Breast epithelium (tissue), 4 donors: ENCODE measurements around the gene MST1R. TPM values are rescaled to one million over a fixed set of nuclear protein-coding genes. Genes with fewer than 3 reads are reported as not detected.
A peak's percentile ranks its signal among the peaks of the same experiment; 100 is the strongest.
"Not testable (repeated sequence)": the region's sequence is repeated elsewhere in the genome, so short reads cannot be mapped to it uniquely, and the experiment has no call there.

Experiments
- DNase-seq, 2 donors: peaks; one replicate each; pipeline ENCODE4 v3.0.0-alpha.2; 2019; ENCODE audit warnings: low spot score in 2 of 2
- H3K27ac ChIP-seq, 2 donors: fragments of 200-600 bp; sonication (generic) in 1 of 2; one replicate each; pipeline ENCODE4 v1.5.1; 2016 to 2019; ENCODE audit warnings: mild to moderate bottlenecking in 1 of 2
- H3K27me3 ChIP-seq, 2 donors: fragments of 200-600 bp; sonication (generic) in 1 of 2; one replicate each; pipeline versions ENCODE4 v1.5.1 to v1.6.0; 2017 to 2019; ENCODE audit warnings: control low read depth in 1 of 2, mild to moderate bottlenecking in 1 of 2
- H3K36me3 ChIP-seq: fragments of 200-600 bp; one replicate; pipeline ENCODE4 v1.5.1; 2019
- H3K4me1 ChIP-seq, 2 donors: fragments of 200-600 bp; sonication (generic); one replicate each; pipeline ENCODE4 v1.5.1; 2016 to 2019; ENCODE audit warnings: control low read depth in 1 of 2
- H3K4me3 ChIP-seq, 3 donors: fragments of 200-600 bp; sonication (generic); 1 replicate in 2 of 3; 2 replicates in 1 of 3; pipeline ENCODE4 v1.5.1; 2016 to 2019; ENCODE audit warnings: mild to moderate bottlenecking in 3 of 3, moderate library complexity in 2 of 3
- H3K9me3 ChIP-seq, 2 donors: fragments of 200-600 bp; sonication (generic) in 1 of 2; one replicate each; pipeline ENCODE4 v1.5.1; 2016 to 2019; ENCODE audit warnings: control low read depth in 1 of 2
- POLR2A ChIP-seq: fragments of 450-650 bp; IDR thresholded peaks from one replicate; pipeline ENCODE4 v1.6.1; 2016; ENCODE audit warnings: antibody characterized with exemption, mild to moderate bottlenecking, moderate library complexity
- POLR2AphosphoS5 ChIP-seq, 3 donors: sonication (generic); formaldehyde crosslinking; IDR thresholded peaks; one replicate each; pipeline ENCODE4 v1.6.1; 2017; ENCODE audit warnings: antibody characterized with exemption in 3 of 3
- intact Hi-C: fragments of 100-400 bp; cut with DNase I; formaldehyde crosslinking; loops from one replicate; pipeline ENCODE4 v1.15.1; 2023; ENCODE audit warnings: low total_unique reads
- total RNA-seq, 3 donors: library from RNA; depleted of rRNA; stranded (reverse); fragments of >200 nt; gene quantifications; one replicate each; pipeline ENCODE4 v1.1.0, GENCODE V29; 2016
- TF ChIP-seq, protein P1 (sequence below), 3 donors: fragments of 450-650 bp; IDR thresholded peaks; one replicate each; pipeline ENCODE4 v1.5.1; 2016 to 2017; ENCODE audit warnings: antibody characterized with exemption in 3 of 3, mild to moderate bottlenecking in 3 of 3, moderate library complexity in 3 of 3

Gene MST1R
- total RNA-seq, 3 donors from 2014 or later: 0.16 to 11.9 (median 7.5) TPM

GRCh38 chr3:49910409-49911123 is 6.9 kb upstream of the MST1R start:
- Histone ChIP-seq H3K27me3 (no peaks in the 10 kb centered on the region), H3K4me3 (no peak overlapping the region), H3K4me1 (peaks cover 0 to 3% of the 10 kb centered on the region in 2 donors), H3K9me3 (no peaks in the 10 kb centered on the region), H3K36me3 (peaks cover 11% of the 10 kb centered on the region), H3K27ac (no peak overlapping the region)
- TF ChIP-seq, protein P1, sequence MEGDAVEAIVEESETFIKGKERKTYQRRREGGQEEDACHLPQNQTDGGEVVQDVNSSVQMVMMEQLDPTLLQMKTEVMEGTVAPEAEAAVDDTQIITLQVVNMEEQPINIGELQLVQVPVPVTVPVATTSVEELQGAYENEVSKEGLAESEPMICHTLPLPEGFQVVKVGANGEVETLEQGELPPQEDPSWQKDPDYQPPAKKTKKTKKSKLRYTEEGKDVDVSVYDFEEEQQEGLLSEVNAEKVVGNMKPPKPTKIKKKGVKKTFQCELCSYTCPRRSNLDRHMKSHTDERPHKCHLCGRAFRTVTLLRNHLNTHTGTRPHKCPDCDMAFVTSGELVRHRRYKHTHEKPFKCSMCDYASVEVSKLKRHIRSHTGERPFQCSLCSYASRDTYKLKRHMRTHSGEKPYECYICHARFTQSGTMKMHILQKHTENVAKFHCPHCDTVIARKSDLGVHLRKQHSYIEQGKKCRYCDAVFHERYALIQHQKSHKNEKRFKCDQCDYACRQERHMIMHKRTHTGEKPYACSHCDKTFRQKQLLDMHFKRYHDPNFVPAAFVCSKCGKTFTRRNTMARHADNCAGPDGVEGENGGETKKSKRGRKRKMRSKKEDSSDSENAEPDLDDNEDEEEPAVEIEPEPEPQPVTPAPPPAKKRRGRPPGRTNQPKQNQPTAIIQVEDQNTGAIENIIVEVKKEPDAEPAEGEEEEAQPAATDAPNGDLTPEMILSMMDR (IDR thresholded peaks at IDR 0.05): no peak
- no peak for TF ChIP-seq POLR2AphosphoS5 (IDR thresholded peaks at IDR 0.05)
- no peak for TF ChIP-seq POLR2A
- no peak for DNase-seq
- intact Hi-C loops: no loop called here

- TF ChIP-seq, protein P1 (IDR thresholded peaks at IDR 0.05): no peak
- TF ChIP-seq POLR2A (no peak), POLR2AphosphoS5 (IDR thresholded peaks at IDR 0.05) (no peak)
- intact Hi-C loops: no loop called here
- H3K36me3 ChIP-seq: peaks cover 11% of the 10 kb centered on the region
- no peak overlapping the region for H3K4me3 ChIP-seq
- H3K9me3 ChIP-seq: no peaks in the 10 kb centered on the region
- DNase-seq: no peak
- H3K27me3 ChIP-seq: no peaks in the 10 kb centered on the region
- H3K27ac ChIP-seq: no peak overlapping the region
- peaks cover 0 to 6% of the 10 kb centered on the region in 2 donors for H3K4me1 ChIP-seq
These were observed 4.9 kb upstream of the MST1R start for GRCh38 chr3:49908373-49909199.

DNA sequence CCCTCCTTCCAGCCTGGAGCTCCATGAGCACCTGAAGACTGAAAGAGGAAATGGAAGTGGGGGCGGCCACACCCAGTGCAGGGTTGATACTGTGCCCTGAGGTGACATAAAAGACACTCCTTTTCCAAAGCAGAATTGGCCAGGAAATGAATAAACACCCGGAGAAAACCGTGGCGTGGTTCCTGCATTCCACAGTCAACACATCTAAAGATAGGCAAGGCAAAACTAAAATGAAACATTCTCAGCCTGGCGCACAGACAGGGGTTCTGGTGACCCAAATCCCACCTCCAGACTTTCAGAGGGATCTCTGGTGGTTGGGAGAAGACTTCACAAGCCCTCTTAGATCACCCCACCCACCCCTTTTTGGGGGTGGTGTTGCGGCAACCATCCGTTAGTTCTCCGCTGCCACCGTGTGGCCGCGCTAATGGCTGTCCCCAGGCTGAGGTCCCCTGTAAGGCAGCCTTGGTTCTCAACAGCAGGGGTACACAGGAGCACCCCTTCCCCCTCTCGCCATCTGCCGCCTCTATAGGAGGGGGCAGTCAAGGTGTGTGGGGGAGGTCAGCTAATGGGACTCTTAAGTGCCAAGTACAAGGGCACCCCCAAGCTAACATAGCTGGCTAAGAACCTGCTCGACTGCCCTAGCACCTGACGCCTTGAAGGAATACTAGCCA is 2.5 kb upstream of the MST1R start:
- H3K27ac ChIP-seq: peak overlapping the region; percentile 54 to 80
- H3K27me3 ChIP-seq: no peaks in the 10 kb centered on the region
- peaks cover 4% of the 10 kb centered on the region for H3K36me3 ChIP-seq
- DNase-seq: peak in 1 of 2 donors; percentile 31
- peak overlapping the region in 2 of 3 donors; percentile 40 to 45 for H3K4me3 ChIP-seq
- H3K9me3 ChIP-seq: no peaks in the 10 kb centered on the region
- TF ChIP-seq, protein P1 (IDR thresholded peaks at IDR 0.05): peak in 2 of 3 donors; percentile 56 to 68
- TF ChIP-seq POLR2A: no peak
- no peak for TF ChIP-seq POLR2AphosphoS5 (IDR thresholded peaks at IDR 0.05)
- intact Hi-C loops: no loop called here
- peaks cover 3 to 6% of the 10 kb centered on the region in 2 donors for H3K4me1 ChIP-seq

- H3K4me3 ChIP-seq: peak overlapping the region in 1 of 3 donors; percentile 47
- H3K4me1 ChIP-seq: not testable (repeated sequence)
These were observed 775 bp upstream of the MST1R start for GRCh38 chr3:49904448-49904847.

GRCh38 chr3:49902511-49903345 is 945 bp downstream of the MST1R start:
- Histone ChIP-seq H3K9me3 (no peaks in the 10 kb centered on the region), H3K27me3 (no peaks in the 10 kb centered on the region), H3K4me1 (peaks cover 6 to 8% of the 10 kb centered on the region in 2 donors), H3K36me3 (no peaks in the 10 kb centered on the region), H3K4me3 (peak overlapping the region in 2 of 3 donors; percentile 47 to 62), H3K27ac (peak overlapping the region; percentile 87 to 90)
- intact Hi-C loops: no loop called here
- TF ChIP-seq, protein P1 (IDR thresholded peaks at IDR 0.05): no peak
- TF ChIP-seq POLR2A: no peak
- TF ChIP-seq POLR2AphosphoS5 (IDR thresholded peaks at IDR 0.05): no peak
- no peak for DNase-seq

More at GRCh38 chr3:49904448-49904847, 775 bp upstream of the MST1R start:
- H3K36me3 ChIP-seq, intact Hi-C loops, DNase-seq, H3K27me3 ChIP-seq, H3K9me3 ChIP-seq: not testable (repeated sequence)
- H3K27ac ChIP-seq: peak overlapping the region; percentile 75 to 90
